GM12875 (cell line): ENCODE results near the gene MOGAT2.

Experiments
- H3K4me3 ChIP-seq: one replicate; pipeline ENCODE4 v1.5.1; 2011; ENCODE audit warnings: low read depth, low read length, control low read depth
- TF ChIP-seq, protein P1 (sequence below): IDR thresholded peaks from 2 replicates; pipeline ENCODE4 v1.5.1; 2011; ENCODE audit warnings: low read depth, mild to moderate bottlenecking, control low read depth, inconsistent platforms, low read length, moderate library complexity, borderline replicate concordance; ENCODE audit not compliant: insufficient read depth

Gene MOGAT2

DNA sequence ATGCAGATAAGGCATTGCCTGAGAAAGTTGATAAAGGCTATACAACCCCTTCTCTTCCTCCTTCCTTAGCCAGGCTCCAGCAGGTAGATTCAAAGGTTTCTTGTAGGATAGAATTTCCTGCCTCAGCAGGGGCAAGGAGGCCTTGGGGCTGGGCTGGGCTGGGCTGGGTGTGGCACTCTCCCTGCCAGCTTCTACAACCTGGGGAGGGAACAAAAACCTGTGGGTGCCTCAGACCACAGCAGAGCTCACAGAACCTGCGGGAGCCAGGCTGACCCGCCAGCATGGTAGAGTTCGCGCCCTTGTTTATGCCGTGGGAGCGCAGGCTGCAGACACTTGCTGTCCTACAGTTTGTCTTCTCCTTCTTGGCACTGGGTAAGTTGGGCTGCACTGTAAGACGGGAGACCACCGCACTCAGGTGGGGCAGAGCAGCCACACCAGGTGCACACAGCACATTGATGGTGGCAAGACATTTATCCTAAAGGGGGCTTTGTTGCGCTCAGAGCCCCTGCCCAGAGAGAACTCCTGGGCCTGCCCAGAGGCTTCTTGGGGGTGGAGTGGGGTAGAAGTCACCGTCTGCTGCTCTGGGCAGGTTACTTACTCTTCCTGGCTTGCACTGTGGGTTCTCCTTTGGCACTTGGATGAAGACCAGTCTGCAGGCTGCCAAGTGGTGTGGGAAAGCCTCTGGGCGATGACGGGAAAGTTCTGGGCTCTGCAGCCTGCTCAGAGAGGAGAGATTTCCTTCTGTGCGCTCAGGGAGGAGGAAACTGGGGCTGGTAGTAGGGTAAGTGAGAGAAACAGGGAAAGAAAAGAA is at the start of gene MOGAT2:
Gene MOGAT2, plus strand, starts transcription at position 231 of the 811 bp plus-strand sequence. Its CDS starts 51 bp downstream, at position 282.
- no peak within 1 kb of the TSS for H3K4me3 ChIP-seq
- TF ChIP-seq, protein P1, sequence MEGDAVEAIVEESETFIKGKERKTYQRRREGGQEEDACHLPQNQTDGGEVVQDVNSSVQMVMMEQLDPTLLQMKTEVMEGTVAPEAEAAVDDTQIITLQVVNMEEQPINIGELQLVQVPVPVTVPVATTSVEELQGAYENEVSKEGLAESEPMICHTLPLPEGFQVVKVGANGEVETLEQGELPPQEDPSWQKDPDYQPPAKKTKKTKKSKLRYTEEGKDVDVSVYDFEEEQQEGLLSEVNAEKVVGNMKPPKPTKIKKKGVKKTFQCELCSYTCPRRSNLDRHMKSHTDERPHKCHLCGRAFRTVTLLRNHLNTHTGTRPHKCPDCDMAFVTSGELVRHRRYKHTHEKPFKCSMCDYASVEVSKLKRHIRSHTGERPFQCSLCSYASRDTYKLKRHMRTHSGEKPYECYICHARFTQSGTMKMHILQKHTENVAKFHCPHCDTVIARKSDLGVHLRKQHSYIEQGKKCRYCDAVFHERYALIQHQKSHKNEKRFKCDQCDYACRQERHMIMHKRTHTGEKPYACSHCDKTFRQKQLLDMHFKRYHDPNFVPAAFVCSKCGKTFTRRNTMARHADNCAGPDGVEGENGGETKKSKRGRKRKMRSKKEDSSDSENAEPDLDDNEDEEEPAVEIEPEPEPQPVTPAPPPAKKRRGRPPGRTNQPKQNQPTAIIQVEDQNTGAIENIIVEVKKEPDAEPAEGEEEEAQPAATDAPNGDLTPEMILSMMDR = no peak

DNA sequence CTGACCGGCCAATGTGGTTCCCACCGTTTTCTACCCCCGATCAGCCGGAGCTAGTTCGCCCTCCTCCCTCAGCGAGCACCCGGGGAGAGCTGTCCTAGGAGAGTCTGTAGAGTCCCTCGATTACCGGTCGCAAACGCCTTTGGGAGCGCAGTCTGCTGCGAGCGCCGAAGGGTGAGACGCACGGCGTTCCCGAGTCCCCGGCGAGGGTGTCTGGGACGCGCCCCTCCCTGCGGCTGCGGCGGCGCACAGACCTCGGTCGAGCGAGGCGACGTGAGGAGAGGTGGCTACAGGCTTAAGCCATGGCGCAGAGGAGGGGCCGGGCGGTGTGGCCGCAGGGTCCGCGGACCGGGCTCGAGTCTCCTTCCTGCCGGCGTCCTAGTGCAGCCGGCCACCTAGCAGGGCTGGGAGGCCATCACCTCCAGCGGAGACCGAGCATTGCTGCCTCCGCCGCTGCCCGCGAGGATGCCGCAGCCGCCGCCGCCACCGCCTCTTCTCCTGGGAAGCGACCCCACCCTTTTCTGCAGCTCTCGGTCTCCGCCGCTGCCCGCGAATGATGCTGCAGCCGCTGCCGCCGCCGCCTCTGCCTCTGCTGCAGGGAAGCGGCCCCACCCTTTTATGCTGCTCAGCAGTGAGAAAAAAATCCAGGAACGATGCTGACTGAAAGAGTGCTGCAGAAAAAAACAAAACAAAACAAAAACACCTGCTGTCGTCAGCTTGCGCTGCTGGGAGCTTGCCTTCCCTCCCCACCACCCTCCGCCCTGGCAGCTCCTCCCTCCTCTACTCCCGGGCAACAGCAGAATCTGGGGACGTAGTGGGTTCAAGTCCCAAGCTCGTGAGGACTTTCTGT is 49.0 kb upstream of the MOGAT2 start, which contains the start of gene MAP6:
Gene MAP6, minus strand, starts transcription at position 588 of the 847 bp plus-strand sequence. CDS start 669 bp downstream, outside the sequence.
- H3K4me3 ChIP-seq = peak within 1 kb of the TSS; percentile 48
- TF ChIP-seq, protein P1 = no peak

DNA sequence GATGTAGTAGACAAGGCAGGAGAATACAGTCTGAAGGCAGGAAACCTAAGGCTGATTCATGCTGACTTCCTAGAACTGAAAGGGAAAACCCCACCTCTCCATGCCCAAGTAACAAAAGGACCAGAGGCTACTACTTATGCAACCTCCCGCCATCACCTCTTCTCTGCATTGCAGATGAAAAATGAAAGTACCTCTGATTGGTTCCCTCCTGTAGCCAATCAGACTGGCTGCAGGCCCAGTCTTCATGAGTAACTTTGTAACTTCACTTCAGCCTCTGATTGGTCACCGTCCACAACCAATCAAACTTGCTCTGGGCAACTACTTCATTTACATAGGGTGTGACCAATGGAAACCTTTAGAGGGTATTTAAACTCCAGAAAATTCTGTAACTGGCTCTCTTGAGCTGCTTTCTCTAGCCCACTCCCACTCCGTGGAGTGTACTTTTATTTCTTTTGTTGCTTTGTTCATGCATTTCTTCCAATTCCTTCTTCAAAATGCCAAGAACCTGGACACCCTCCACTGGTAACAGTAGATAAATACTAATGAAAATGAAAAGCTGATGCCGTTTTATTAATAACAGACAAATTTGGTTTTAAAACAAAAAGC is 43.6 kb upstream of the MOGAT2 start:
- H3K4me3 ChIP-seq = no peak overlapping the region
- TF ChIP-seq, protein P1 = no peak

DNA sequence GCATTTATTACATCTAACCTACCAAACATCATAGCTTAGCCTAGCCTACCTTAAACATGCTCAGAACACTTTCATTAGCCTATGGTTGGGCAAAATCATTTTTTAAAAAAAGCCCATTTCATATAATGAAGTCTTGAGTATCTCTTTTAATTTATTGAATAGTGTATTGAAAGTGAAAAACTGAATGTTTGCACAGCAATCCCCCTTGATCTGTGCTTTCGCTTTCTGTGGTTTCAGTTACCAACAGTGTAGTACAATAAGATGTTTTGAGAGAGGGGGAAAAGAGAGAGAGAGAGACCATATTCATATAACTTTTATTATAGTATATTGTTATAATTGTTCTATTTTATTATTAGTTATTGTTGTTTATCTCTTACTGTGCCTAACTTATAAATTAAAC is 40.4 kb upstream of the MOGAT2 start:
- no peak overlapping the region for H3K4me3 ChIP-seq
- TF ChIP-seq, protein P1 = no peak

DNA sequence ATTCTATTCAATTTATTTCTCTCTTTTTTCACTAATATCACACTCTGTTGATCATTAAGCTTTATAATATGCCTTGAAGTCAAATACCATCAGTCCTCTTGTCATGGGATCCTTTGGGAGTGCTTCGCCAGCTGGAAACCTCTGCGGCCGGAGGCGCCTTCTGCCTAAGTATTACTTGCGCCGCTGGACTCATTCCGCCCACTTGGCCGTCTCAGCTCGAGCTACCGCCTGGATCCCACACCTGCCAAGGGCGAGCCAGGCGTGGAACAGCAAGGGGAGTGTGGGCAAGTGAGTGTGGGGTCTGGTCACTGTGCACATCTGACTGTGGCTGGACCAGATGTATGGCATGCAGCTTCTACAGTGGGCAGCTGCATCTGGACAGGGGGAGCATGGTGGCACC is 39.7 kb upstream of the MOGAT2 start:
- TF ChIP-seq, protein P1 = no peak
- no peak overlapping the region for H3K4me3 ChIP-seq

DNA sequence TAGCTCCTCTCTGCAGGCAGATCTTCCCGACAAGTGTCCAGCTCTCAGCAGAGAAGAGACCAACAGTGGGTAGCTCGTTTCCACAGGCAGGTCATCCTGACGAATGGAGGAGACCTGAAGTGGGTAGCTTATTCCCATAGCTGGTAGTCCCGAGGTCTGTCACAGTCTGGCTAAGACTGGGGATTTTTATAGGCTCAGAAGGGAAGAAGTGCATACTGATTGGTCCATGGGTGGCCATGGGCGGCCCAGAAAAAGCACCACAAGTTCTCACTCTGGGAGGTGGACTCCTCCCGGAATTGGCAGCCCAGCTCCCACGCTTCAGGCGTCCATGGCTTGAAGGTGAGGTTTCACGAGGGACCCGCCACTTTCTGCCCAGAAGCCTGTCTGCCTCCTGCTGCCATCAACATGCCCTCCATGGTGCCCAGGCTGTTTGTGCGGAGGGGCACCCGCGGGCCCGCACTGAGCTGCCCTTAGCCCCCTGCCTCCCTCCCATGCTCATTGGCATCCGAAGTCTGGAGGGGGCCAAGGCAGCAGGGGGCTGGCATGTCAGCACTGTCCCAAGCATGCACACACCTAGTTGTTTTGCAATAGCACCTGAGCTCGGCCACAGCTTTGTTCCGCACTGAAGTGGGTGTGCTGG is 38.9 kb upstream of the MOGAT2 start:
- no peak overlapping the region for H3K4me3 ChIP-seq
- TF ChIP-seq, protein P1 = no peak
